Epidermal melanocyte (primary cell): ENCODE measurements around the gene DAD1.

Experiments
- DNase-seq: peaks from one replicate; pipeline ENCODE4 v3.0.0; 2011; ENCODE audit warnings: low spot score; ENCODE audit not compliant: insufficient read length

The DAD1 gene

DNA sequence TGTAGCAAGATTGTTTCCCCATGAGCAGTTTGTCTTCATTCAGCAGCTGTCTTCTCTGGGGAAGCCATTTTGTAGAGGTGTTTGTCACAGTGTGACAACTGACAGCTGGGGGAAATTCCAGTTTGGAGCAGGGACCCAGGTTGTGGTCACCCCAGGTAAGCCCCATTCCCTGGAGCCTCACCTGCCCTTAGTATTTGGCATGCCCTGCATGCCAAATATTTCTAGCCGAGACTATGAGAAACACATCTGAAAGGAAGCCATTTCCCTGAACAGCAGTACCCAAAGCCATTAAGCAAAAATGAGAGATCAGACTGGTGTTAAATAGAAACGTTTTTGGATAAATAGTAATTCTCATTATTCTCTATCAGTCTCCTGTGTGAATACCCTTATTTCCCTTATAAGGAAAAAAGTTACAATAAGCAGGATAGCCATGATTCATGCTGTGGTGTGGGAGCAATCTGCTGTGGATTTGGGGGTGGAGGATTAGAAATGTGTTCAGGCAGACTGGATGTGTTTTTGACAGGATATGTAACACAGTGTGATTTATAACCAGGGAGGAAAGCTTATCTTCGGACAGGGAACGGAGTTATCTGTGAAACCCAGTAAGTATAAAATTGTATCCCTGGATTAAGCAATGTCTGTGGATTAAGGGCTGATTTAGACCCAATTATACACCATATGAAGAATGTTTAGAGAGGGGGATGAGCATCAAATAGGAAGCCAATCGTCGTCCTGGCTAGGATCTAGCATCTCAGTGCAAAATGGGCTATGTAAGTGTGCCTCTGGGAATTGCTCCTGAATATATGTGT is 68.9 kb downstream of the DAD1 start:
- no peak for DNase-seq

DNA sequence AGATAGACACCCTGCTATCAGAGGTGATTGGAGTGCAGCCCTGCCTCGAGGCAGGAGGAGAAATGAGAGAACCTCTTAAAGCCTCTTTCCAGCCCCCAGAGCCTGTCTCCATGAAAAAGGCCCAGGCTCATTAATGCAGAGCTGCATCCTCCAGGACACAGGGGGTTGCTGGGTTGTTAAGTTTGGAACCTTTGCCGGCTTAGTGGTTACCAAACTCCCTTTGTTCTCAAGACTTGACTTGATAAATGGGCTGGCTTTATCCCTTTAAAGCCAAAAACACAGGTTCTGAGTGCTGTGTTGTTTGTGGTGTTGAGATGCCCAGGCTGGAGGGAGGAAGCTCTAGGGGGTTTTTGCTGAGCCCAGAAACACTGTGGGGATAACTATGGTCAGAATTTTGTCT is 71.0 kb downstream of the DAD1 start:
- no peak for DNase-seq

DNA sequence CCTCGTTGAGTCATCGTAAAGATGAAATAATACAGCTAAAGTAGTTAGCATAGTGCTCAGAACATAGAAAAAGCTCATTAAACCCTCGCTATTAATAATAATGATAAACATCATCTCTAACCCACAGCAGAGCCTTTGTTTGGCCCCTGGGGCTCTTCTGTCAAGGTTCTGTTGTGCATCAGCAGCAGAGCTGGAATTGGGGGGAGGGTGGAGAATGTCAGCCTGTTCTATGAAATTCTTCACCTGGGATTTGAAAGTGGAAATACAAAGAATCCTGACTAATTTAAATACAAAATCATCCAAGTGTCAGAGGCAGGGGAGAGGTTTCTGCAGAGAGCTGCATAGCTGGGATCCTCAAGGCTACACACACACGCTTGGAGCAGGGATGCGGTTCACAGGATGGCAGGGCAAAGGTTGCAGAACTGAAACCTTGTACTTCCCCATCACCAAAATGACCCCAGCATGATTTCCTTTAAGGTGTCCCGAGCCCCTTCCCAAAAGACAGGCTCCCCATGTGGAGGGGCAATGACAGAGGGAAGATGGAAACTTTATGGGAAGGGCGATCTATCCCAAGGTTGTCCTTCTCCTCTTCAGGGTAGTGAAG is 71.8 kb downstream of the DAD1 start:
- DNase-seq, result no peak

DNA sequence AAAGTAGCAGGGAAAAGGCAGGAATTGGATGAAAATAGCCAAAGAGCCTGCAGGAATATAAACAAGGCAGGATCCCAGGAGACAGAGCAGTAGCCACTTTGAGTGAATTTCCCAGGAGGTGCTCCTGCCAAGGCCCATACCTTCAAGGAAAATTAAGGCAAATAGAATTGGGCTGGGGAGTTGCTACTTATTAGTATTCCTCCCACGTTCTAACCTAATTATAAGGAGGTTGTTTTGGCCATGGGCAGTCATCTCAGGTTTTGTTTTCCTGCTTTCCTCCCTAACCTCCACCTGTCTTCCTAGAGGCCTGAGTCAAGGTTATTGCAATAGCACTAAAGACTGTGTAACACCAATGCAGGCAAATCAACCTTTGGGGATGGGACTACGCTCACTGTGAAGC is 73.1 kb downstream of the DAD1 start:
- no peak for DNase-seq
